ENCODE results near the gene TMEM106A.
"Not testable (repeated sequence)": the region's sequence is repeated elsewhere in the genome, so short reads cannot be mapped to it uniquely, and the experiment has no call there.

The TMEM106A gene

GRCh38 chr17:43211480-43212402 is at the start of gene TMEM106A:
Gene TMEM106A (plus strand): TSS chr17:43211875. CDS start chr17:43213042, 1,167 bp downstream.
- DNase-seq = peak; percentile 51

GRCh38 chr17:43165971-43166370 is 45.7 kb upstream of the TMEM106A start:
- DNase-seq = not testable (repeated sequence)

GRCh38 chr17:43169561-43170139 is 42.0 kb upstream of the TMEM106A start:
- peak; percentile 29 for DNase-seq

- peak; percentile 95 for DNase-seq
Observed at GRCh38 chr17:43170140-43170765, 41.4 kb upstream of the TMEM106A start.

GRCh38 chr17:43170766-43171585 is 40.7 kb upstream of the TMEM106A start, which contains the start of gene NBR1:
Gene NBR1 (plus strand): TSS chr17:43171214. CDS start chr17:43175800, 4,586 bp downstream.
- peak; percentile 93 for DNase-seq

- peak; percentile 42 for DNase-seq
Observed at GRCh38 chr17:43171586-43172487, 39.8 kb upstream of the TMEM106A start.

GRCh38 chr17:43175213-43176118 is 36.2 kb upstream of the TMEM106A start:
- no peak for DNase-seq

- DNase-seq = no peak
Observed at GRCh38 chr17:43176119-43176570, 35.5 kb upstream of the TMEM106A start.

GRCh38 chr17:43183921-43184320 is 27.8 kb upstream of the TMEM106A start:
- DNase-seq = no peak

GRCh38 chr17:43186656-43187055 is 25.0 kb upstream of the TMEM106A start:
- DNase-seq = not testable (repeated sequence)

- DNase-seq = no peak
Observed at GRCh38 chr17:43193251-43193650, 18.4 kb upstream of the TMEM106A start.

GRCh38 chr17:43199633-43200032 is 12.0 kb upstream of the TMEM106A start:
- DNase-seq = no peak

GRCh38 chr17:43200127-43200526 is 11.5 kb upstream of the TMEM106A start:
- no peak for DNase-seq

GRCh38 chr17:43203013-43203412 is 8.7 kb upstream of the TMEM106A start:
- DNase-seq = not testable (repeated sequence)

GRCh38 chr17:43210576-43210975 is 1.1 kb upstream of the TMEM106A start:
- DNase-seq = no peak

GRCh38 chr17:43211123-43211479 is 574 bp upstream of the TMEM106A start:
- no peak for DNase-seq

- no peak for DNase-seq
Observed at GRCh38 chr17:43212641-43213490, 1.2 kb downstream of the TMEM106A start.

GRCh38 chr17:43213545-43213944 is 1.9 kb downstream of the TMEM106A start:
- no peak for DNase-seq

GRCh38 chr17:43215341-43215740 is 3.7 kb downstream of the TMEM106A start:
- DNase-seq = no peak
